ENCODE data around the gene OBP2A.
"Not testable (repeated sequence)": the region's sequence is repeated elsewhere in the genome, so short reads cannot be mapped to it uniquely, and the experiment has no call there.

The OBP2A gene, protein sequence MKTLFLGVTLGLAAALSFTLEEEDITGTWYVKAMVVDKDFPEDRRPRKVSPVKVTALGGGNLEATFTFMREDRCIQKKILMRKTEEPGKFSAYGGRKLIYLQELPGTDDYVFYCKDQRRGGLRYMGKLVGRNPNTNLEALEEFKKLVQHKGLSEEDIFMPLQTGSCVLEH

DNA sequence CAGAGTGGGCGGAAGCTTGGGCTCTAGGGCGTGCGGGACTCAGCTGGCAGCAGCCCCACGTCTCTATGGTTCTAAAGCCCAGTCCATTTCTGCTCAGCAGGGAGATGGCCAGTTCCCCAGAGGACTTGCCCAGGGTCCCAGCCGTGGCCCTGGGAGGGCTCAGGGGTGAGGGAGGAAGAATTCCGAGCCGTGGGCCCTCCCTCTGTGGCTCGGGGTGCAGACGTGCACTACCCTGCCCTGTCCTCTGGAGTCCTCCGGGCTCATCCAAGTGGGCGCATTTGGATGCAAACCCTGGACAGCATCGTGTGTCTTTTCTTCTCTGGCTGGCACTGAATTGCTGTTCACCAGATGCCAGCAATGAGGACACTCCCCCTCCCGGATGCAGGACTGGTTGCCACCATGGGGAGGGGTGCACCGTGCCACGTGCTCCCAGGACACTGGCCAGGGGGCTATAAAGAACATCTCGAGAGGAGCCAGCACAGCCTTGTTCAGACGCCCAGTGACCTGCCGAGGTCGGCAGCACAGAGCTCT is at the start of gene OBP2A:
Gene OBP2A, plus strand, starts transcription at position 481 of the 531 bp plus-strand sequence. CDS start 55 bp downstream, outside the sequence.
- not testable (repeated sequence) for DNase-seq (ENCODE audit: low spot score)

DNA sequence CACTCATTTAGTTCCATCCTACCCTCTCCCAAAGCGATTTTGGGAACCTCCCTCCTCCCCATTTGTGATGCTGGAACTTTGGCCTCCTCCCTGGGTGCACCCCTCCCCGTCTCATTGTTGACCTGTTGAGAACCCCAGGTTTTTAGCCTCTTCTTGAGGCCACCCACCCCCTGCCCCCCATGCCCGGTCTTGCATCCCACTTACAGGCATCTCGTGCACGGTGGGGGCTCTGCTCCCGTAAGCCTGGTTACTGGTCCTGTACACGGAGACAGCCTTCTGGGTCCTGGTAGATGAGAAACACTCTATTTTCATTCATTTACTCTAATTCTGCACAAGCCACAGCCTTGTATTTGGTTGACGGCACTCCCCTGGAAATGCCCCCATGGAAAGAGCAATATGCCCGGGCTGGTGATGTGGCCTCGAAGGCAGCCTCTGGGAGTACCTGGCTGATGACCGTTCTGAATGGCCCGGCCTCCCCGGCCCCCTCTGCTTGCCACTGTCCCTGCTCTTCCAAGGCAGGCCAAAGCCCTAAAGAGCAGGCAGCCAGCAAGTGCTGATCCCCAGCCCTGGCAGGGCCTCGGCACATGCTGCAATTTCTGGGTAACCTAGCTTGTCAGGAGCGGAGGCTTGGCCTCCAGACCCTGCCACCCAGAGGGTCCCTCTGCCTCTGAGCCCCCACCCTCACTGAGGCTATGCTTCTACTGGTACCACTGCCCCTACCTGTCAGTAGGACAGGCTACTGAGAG is 47.4 kb upstream of the OBP2A start:
- no peak for DNase-seq (ENCODE audit: low spot score)

DNA sequence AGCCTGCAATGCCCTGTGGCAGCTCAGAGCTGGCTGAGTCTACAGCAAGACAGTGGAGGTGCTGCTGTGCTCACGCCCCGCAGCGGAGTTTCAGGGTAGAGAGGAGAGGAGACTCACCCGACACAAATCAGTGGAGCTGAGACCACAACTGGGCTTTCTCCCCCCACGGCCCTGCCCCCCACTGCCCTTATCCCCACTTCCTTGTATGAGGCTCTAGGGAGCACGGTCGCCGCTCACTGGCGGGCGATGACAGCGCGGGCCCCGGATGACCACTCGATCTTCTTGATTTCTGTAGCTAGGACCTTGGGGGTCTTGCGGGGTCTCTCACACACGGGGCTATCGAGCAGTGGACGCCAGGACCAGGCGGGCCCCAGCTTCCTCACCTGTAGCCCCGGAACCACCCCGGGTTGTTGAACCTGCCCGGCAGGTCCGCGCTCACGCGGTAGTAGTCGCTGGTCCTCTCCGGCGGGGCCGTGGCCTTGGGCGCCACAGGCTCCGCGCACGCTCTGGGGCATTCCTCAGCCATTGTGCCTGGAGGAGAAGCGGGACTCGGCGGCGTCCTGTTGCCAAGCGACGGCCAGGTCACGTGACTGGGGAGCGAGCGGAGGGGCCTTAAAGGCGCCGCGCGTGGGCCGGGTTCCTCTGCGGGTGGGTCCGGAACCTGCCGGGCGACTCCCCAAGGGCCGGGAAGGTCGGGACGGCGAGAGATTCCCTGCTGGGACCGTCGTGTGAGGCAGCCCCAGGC is 46.4 kb upstream of the OBP2A start:
- peak; percentile 85 for DNase-seq (ENCODE audit: low spot score)

DNA sequence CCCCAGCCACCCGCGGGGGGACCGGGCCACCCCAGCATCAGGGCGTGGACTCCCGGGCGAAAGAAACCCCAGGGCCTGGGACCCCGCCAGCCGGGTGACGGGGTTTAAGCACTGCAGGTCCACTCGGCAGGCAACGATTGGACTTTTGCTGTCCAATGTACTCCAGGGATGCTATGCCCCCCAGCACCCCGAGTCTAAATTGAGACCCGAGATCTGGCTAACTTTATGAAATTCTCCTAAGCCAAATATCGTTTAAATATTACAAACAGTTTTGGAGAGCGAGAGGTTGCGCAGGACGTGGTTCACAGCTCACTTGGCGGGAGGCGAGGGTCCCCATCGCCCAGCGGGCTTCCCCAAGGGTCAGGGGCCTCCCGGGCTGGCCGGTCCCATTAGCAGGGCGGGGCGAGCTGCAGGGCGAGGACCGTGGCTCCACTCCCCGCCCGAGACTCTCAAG is 45.8 kb upstream of the OBP2A start:
- DNase-seq (ENCODE audit: low spot score) = no peak

DNA sequence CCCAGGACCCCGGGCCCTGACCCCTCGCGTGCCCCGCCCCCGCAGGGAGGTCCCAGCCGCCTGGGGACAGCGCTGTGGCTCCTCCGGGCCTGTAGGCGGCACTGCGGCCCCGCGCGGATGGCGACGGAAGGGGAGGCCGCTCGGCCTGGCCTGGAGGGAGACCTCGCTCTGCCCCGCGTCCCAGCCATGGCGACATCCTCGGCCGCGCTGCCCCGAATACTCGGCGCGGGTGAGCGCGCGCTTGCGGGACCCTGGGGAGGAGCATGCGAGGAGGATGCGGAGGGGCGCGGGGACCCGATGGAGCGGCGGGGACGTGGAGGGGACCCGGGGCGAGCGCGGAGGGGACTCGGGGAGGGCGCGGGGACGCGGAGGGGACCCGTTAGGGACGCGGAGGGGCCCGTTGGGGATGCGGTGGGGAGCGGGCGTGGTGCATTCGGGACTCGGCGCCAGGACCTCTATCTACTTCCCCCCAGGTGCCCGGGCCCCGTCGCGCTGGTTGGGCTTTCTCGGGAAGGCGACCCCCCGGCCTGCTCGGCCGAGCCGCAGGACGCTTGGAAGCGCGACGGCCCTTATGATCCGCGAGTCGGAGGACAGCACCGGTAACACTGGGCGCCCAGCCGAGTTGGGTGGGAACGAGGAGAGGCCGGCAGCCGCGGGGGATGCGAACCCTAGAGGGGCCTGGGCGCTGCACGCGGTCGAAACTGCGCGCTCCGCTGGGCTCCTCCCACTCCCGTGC is 45.2 kb upstream of the OBP2A start, which contains the start of gene MRPS2:
Gene MRPS2, plus strand, starts transcription at position 158 of the 736 bp plus-strand sequence. Its CDS starts 29 bp downstream, at position 187.
- peak; percentile 88 for DNase-seq (ENCODE audit: low spot score)

DNA sequence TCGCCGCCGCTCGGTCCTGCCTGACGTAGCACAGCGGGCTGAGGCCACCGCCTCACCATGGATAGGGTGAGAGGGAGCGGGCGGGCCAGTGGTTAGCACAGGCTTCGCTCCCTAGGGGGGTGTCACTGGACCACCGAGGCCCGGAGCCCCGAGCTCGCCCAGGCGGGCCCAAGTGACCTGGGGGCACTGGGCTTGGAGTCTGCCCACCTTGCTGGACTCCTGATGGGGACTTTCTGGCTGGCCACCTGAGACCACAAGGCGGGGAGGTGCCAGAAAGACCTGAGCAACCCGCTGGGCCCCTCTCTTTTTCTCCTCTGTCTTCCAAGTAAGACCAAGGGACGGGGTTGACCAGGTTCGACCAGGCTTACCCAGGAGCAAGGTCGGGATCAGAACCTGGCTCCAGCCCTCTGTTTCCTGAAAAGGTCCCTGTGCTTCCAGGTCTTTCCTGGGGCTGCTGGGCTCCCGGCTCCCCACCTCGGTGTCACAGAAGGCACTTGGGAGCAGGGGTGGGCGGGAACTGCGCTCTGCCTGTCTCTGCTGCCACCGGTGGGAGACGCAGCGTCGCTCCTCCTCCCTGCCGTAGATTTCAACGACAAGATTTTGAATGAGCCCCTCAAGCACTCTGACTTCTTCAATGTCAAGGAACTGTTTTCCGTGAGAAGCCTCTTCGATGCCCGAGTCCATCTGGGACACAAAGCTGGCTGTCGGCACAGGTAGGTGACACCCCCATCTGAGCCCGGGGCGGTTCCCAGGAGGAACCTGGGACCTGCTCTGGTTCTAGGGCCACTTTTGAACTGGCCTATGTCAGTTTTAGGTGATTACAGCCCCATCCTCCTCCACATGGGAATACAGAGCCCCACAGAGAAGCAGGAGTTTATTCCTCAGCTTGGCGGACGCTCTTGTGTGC is 44.4 kb upstream of the OBP2A start:
- peak; percentile 45 for DNase-seq (ENCODE audit: low spot score)

DNA sequence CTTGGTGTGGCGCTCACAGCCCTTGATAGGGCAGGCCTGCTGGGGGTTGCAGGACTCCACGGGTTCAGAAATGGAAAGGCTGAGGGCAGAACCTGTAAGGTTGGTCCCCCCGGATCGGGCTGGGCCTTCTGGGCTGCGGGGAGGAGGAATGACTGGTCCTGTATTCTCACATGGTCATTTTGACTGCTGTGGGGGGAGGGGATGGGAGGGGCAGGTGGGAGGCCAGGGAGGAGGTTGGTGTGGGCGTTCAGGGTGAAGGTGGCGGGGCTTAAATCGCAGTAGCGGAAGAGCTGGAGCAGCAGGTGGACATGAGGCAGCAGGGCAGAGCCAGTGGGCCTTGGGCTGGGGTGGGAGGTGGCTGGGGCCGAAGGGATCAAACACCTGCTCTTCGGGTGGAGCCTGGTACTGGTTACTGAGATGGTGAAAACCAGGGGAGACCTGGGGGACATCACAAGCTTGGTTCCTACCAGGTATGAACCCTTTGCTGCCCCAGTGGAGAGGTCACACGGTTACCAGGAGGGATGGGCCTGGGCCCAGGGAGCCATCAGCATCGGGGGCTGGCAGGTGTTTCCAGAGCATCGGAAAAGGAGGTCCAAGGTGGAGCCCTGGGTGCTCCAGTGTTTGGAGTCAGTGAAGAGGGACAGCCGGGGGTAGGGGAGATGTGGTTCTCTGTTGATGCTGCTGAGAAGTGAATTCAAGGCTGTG is 43.6 kb upstream of the OBP2A start:
- no peak for DNase-seq (ENCODE audit: low spot score)

DNA sequence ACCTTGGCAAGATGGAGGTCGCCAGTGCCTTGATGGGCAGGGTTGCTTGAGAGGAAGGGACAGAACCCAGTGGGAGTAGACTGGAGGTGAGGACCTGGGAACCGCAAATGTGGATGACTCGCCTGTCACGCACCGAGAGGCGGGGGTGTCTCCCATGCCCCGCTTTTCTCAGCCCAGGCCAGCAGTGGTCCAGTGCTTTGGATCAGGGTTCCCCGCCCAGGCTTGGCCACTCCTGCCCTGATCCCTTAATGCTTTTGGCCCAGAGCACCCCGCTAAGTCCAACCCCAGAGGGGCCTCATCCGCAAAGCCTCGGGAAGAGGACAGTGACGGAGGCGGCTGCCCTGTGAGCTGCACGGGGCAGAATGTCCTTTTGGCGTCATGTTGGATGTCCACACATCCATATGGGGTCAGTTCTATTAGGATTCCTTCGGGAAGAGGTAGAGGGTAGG is 43.0 kb upstream of the OBP2A start:
- DNase-seq (ENCODE audit: low spot score) = no peak

DNA sequence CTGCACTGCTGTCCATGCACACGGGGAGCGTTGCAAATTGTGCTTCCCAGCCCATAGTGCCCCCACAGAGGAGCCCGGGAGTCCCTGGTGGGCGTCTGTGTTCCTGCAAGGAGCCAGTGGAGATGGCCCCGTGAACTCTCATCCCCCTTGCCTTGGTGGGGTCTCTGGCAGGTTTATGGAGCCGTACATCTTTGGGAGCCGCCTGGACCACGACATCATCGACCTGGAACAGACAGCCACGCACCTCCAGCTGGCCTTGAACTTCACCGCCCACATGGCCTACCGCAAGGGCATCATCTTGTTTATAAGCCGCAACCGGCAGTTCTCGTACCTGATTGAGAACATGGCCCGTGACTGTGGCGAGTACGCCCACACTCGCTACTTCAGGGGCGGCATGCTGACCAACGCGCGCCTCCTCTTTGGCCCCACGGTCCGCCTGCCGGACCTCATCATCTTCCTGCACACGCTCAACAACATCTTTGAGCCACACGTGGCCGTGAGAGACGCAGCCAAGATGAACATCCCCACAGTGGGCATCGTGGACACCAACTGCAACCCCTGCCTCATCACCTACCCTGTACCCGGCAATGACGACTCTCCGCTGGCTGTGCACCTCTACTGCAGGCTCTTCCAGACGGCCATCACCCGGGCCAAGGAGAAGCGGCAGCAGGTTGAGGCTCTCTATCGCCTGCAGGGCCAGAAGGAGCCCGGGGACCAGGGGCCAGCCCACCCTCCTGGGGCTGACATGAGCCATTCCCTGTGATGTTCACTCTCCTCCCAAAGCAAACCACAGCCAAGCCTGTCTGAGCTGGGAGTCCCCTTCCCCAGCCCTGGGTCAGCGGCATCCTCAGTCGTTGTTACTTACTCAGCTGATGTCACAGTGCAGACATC is 42.3 kb upstream of the OBP2A start:
- no peak for DNase-seq (ENCODE audit: low spot score)

DNA sequence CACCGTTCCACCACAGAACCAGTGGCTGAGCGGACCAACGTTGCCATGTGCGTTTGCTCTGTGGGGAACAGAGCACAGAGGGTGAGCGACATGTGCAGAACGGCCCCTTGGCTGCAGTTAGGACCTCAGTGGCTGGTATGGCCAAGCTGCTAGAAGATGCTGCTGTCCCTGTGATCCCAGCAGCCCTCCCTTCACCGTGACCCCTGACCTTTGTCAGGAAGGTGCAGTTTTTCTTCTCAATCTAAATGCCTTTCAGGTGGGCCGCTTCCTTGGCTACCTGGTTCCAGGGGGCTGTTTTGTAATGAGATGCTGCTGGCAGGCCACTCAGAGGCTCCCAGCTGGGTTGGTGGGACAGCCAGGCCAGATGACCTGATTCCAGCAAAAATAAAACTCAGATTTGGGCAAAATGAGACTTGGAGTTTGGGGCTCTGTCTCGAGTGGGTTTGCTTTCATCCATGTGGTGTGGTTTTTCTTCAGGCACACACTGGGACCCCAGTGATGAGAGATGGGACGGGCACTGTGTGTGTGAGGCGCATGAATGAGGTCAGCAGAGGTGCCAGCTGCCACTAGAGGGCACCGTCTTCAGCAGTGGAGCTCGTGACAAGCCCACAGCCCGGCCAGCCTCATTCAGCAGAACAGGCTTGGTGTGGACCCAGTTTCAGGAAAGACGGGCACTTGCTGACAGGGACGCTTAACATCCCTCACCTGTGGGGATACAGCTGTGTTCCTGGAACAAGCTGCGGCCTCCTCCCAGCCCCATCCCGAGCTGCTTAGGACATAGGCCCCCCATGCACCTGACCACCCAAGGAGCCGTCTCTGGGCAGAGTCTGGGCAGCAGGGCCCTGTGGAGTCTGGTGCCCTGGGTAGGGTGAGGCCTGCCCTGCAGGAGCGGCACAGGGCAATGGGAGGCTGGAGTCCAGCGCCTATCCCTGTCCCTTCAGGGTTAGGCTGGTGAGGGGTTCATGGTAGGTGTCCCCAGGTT is 41.4 kb upstream of the OBP2A start:
- peak; percentile 63 for DNase-seq (ENCODE audit: low spot score)

DNA sequence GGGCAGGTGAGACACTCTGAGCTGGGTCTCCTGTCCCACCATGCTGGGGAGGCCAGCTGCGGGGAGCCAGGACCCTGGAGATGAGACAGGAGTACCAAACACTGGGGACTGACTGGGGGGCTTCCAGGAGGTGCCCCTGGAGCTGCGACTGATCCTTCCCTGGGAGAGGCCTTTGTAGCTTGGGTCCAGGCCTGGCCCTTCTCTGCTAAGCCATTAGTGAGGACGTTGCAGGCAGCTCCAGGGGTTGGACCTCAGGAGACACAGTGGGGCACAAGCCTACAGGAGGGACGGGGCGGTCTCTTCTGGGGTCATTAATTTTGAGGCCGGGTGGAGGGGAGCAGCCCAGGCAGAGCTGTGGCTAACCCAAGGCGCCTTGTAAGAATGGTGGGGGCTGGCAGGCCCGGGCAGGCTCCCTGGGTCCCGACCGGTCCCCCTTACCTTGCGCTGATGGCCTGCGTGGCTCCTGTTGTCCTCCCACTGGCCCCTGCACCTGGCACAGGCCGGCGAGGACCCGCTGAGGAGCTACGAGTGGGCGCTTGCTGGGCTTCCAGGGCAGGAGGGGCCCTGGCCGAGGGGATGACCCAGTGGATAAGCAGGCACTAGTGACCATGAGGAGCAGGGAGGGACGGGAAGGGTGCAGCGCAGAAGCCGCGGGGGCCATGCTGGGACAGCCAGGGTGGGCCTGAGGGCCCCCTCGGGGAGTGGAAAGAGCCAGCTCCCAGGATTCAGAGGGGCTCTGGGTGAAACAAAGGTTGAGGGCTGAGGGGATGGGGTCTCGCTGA is 40.3 kb upstream of the OBP2A start:
- DNase-seq (ENCODE audit: low spot score) = no peak

DNA sequence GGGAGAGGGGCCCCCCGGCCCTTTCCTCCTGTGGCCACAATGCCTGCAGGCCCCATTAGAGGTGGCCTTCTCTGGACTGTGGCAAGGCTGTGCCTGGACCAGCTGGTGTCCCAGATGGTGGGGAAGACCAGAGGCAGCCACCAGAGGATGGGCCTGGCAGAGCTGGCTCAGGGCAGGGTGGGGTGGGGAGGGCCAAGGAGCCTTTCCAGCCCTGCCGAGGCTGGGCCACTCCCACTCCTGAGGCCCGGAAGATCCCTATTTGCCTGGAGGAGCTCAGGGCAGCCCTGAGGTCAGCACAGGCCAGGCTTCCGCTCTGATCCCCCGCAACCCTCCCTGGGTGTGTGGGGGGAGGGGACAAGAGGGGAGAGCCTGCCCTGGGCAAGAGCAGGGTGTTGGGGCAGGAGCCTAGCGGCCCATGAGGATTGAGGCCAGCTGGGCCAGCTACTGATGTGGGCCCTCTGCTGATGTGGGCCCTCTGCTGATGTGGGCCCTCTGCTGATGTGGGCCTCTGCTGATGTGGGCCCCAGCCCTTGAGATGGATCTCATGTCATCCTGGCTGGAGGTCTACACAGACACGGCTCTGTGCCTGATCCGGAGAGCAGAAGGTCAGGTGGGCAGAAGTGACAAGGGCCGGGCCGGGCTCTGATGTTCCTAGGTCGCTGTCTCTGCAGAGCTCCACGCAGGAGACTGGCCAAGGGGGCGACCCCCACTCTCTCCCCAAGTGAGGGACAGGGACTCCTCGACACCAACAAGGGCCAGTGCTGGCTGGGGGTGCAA is 39.4 kb upstream of the OBP2A start:
- DNase-seq (ENCODE audit: low spot score) = no peak

DNA sequence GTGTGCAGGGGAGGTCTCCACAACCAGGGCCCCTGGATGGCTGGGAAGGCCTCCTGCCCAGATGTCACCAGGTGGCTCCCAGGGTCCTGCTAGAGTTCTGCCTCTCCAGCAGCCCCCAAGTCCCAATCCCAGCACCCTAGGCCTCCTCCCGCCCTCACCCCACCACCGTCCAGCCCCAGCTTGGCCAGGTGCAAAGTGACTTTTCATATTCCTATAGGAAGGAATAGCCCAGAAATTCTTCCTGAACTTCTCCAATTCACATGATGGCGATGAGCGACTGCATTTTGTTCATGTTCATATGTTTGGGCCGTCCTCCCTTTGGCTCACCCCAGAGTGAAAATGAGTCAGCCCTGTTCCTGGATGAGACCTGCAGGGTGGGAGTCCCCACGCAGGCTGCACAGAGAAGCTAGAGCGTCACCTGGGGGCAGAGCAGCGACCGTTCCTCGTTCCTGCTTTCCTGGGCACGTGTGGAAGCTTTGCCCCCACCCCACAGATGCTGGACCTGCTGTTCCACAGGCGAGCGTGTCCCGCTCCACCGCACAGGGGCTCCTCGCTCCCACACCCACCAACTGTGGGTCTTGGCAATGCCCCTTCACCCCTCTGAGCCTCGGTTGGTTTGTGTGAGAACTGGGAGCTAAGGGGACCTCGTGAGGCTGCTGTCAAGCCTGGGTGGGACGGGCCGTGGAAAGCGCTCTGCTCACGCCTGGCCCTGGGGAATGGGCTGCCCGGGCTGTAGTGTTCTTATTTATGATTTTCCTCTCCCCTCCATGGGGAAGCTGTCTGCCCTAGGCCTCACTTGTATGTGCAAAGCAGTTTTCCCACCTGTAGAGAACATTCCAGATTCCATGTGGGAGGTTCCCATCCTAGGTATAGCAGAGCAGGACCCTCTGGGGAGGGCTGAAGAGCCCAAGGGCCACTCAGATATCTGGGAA is 38.6 kb upstream of the OBP2A start:
- no peak for DNase-seq (ENCODE audit: low spot score)

DNA sequence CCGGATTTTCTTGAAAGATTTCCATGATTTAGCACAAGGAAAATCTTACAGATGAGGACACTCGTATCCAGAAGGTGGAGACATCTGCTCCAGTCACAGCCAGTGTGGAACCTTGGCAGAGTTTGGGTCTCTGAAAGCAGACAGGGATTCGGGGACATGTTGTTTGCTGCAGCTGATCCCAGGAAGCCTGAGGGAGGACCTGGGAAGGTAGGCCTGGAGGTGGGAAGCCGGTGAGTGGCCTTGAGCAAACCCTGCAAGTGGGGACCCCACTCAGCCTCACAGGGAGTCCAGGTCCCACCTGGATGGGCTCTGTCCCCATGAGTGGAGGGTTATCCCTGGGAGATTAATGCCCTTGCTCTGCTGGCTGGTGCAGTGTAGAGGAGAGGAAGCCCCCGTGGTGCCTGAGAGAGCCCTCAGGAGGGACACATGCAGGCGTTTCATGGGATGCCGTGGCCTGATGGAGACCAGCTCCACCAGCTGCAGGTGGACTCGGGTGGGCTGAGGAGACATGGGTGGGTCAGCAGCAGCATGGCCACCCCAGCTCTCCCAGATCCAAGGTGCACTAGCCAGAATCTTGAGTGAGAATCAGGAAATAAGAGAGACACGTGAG is 37.6 kb upstream of the OBP2A start:
- DNase-seq (ENCODE audit: low spot score) = no peak

DNA sequence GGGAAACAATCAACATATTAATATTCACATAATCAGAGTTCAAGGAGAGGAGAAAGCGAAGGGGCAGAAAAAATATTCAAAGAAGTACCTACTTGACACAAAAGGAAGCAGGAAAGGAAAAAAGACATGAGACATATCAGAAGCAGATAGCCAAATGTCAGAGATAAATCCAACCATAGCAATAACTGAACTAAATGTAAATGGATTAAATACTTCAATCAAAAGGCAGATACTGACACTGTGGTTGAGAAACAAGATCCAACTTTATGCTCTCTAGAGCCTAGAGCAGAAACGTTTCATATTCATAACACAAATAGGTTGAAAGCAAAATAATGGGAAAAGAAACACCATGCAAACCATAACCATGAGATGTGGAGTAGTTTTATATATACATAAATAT is 36.5 kb upstream of the OBP2A start:
- DNase-seq (ENCODE audit: low spot score) = no peak

Data from COLO829 (cell line).